Kidney capillary endothelial cell (primary cell): Measurements from ENCODE around the gene USP35.
A peak's percentile ranks its signal among the peaks of the same experiment; 100 is the strongest.
"Not testable (repeated sequence)": the region's sequence is repeated elsewhere in the genome, so short reads cannot be mapped to it uniquely, and the experiment has no call there.

ENCODE experiments used
- DNase-seq: peaks from one replicate; pipeline ENCODE4 v3.0.0-alpha.2; 2018; ENCODE audit warnings: low spot score

Gene USP35

GRCh38 chr11:78168539-78169477 lies 19.9 kb upstream of the USP35 start:
- peak; percentile 30 for DNase-seq

GRCh38 chr11:78170413-78170812 lies 18.3 kb upstream of the USP35 start:
- no peak for DNase-seq

- DNase-seq: no peak
Observed at GRCh38 chr11:78170874-78171549, 17.7 kb upstream of the USP35 start.

- no peak for DNase-seq
Observed at GRCh38 chr11:78171951-78172350, 16.8 kb upstream of the USP35 start.

GRCh38 chr11:78175862-78176261 lies 12.9 kb upstream of the USP35 start:
- DNase-seq: not testable (repeated sequence)

GRCh38 chr11:78176605-78177141 lies 12.0 kb upstream of the USP35 start:
- DNase-seq: no peak

- no peak for DNase-seq
Observed at GRCh38 chr11:78177216-78177615, 11.5 kb upstream of the USP35 start.

- DNase-seq: no peak
Observed at GRCh38 chr11:78179459-78180071, 9.2 kb upstream of the USP35 start.

- DNase-seq: no peak
Observed at GRCh38 chr11:78180751-78181150, 8.0 kb upstream of the USP35 start.

GRCh38 chr11:78181185-78181584 lies 7.5 kb upstream of the USP35 start:
- no peak for DNase-seq

GRCh38 chr11:78187366-78188285 lies 1.1 kb upstream of the USP35 start:
- no peak for DNase-seq

- DNase-seq: no peak
Observed at GRCh38 chr11:78189174-78189724, 530 bp downstream of the USP35 start.

- no peak for DNase-seq
Observed at GRCh38 chr11:78189851-78190250, 1.1 kb downstream of the USP35 start.

GRCh38 chr11:78190374-78190773 lies 1.7 kb downstream of the USP35 start:
- no peak for DNase-seq

GRCh38 chr11:78190871-78191538 lies 2.3 kb downstream of the USP35 start:
- no peak for DNase-seq

GRCh38 chr11:78192223-78192719 lies 3.6 kb downstream of the USP35 start:
- no peak for DNase-seq

GRCh38 chr11:78192911-78193351 lies 4.2 kb downstream of the USP35 start:
- no peak for DNase-seq

GRCh38 chr11:78193806-78194205 lies 5.1 kb downstream of the USP35 start:
- no peak for DNase-seq

GRCh38 chr11:78194490-78194889 lies 5.8 kb downstream of the USP35 start:
- DNase-seq: no peak

GRCh38 chr11:78195917-78196560 lies 7.3 kb downstream of the USP35 start:
- no peak for DNase-seq
